ENCODE measurements around the gene DVL1.

DVL1 gene

DNA sequence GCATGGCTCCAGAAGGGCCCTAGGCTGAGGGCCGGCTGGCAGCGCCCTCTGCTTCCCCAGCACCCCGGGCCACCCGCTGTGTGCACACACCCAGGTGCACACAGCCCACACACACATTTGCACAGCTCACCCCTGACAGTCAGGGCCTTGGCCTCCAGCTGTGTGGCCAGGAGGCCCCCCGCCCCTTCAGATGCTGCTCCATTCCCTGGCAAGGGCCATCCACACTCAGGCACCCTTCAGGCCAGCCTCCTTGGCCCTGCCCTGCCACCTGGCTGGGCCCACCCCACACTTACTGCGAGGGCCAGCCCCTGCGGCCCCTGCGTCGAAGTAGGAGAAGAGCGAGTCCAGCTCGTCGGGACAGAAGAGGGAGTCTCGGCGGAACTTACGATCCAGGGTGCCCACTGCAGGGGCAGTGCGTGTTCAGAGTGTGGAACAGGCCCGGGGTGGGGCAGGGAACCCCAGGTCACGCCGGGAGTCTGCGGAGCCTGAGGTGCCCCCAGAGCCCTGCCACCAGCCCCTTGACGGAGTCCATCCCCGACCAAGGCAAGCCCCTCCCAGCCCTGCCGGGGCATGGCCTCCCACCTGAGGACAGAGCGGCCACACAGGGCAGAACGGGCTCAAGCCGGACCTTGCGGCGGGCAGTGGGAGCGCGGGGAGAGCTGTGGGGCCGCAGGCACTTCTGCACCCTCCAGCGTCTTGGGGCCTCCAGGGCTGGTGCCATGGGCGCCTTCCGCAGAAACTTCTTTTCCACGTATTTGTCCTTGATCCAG lies 53.9 kb downstream of the DVL1 start:
- DNase-seq, result no peak

- no peak for DNase-seq
Measured at GRCh38 chr1:1294250-1294890, 54.8 kb downstream of the DVL1 start.

GRCh38 chr1:1293263-1294249 lies 55.7 kb downstream of the DVL1 start:
- no peak for DNase-seq

- DNase-seq, result no peak
Measured at GRCh38 chr1:1292851-1293250, 56.4 kb downstream of the DVL1 start.

DNA sequence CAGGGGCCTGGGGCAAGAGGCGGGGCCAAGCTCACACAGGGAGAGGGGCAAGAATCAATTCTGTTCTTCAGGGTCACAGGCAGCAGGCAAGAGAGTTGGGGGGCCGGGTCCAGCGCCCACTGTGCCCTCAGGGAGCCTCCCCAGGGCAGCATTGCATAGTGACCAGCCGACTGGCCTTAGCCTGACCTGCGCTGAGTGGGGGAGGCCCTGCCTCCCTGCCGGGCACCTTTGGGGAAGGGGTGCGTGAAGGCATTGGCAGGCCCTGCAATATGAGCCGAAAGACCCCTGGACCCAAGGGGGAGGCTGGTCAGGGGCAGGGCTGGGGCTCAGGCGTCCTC lies 56.8 kb downstream of the DVL1 start:
- no peak for DNase-seq

GRCh38 chr1:1291548-1292441 lies 57.4 kb downstream of the DVL1 start:
- DNase-seq, result peak; percentile 16 to 26

- DNase-seq, result no peak
Measured at GRCh38 chr1:1291023-1291528, 58.1 kb downstream of the DVL1 start.

DNA sequence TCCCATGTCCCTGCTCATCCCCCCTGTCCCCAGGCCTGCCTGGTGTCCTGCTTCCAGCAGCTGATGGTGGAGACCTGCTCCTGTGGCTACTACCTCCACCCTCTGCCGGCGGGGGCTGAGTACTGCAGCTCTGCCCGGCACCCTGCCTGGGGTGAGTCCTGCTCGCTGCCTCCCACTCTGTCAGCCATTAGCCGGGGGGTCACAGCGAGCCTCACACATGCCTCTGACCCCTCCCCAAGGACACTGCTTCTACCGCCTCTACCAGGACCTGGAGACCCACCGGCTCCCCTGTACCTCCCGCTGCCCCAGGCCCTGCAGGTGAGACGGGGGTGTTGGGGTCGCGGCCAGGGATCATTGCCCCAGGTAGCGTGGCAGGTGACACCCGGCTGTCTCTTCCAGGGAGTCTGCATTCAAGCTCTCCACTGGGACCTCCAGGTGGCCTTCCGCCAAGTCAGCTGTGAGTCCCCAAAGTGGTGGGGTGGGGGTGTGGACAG lies 58.9 kb downstream of the DVL1 start:
- DNase-seq, result peak; percentile 50 to 54

DNA sequence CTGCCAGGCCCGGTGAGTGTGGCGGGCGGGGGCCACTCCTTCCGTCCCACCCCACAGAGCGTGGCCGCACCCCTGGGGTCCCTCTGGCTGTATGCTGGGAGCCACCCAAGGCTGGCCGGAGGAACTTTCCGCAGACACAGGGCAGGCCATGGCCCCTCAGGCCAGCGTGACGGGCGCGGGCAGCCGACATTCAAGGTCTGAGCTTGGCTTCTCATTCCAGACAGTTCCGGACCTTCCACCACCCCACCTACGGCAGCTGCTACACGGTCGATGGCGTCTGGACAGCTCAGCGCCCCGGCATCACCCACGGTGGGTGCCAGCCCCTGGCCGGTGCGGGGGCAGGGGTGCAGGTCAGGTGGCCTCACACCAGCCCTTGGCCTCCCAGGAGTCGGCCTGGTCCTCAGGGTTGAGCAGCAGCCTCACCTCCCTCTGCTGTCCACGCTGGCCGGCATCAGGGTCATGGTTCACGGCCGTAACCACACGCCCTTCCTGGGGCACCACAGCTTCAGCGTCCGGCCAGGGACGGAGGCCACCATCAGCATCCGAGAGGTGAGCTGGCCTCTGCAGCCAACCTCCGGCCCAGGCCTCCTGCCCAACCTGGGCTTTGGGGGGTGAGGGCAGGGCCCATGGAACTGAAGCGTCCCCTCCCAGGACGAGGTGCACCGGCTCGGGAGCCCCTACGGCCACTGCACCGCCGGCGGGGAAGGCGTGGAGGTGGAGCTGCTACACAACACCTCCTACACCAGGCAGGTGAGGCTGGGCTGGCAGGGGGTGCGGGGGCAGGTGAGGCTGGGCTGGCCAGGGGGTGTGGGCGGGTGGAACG lies 61.7 kb downstream of the DVL1 start:
- DNase-seq, result no peak

DNA sequence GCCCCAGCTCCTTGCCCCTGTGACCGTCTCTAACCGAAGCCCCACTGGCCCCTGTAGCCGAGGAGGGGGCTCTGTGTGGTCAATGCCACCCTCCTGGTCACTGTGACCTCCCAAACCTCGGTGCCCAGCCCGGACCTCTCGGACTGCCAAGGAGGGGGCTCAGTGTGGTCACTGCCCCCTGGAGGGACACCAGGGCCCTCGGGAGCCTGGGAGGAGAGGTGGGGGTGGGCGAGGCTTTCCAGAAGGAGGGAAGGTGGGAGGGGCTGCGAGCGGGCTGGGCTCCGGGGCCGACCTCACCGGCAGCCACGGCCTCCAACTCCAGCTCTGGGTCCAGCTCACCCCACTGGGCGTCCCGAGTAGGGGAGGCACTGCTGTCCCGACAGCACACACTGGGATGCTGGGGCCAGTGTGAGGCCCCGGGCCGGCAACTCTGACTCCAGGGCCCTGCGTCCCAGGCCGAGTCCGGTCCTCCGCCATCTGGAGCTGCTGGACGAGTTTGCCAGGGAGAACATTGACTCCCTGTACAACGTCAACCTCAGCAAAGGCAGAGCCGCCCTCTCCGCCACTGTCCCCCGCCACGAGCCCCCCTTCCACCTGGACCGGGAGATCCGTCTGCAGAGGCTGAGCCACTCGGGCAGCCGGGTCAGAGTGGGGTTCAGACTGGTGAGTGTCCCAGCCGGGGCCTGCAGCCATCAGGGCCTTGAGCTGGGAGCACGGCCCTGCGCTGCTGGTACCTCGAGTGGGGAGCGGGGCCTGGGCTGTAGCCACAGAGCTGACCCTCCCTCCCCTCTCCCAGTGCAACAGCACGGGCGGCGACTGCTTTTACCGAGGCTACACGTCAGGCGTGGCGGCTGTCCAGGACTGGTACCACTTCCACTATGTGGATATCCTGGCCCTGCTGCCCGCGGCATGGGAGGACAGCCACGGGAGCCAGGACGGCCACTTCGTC lies 62.6 kb downstream of the DVL1 start:
- no peak for DNase-seq

DNA sequence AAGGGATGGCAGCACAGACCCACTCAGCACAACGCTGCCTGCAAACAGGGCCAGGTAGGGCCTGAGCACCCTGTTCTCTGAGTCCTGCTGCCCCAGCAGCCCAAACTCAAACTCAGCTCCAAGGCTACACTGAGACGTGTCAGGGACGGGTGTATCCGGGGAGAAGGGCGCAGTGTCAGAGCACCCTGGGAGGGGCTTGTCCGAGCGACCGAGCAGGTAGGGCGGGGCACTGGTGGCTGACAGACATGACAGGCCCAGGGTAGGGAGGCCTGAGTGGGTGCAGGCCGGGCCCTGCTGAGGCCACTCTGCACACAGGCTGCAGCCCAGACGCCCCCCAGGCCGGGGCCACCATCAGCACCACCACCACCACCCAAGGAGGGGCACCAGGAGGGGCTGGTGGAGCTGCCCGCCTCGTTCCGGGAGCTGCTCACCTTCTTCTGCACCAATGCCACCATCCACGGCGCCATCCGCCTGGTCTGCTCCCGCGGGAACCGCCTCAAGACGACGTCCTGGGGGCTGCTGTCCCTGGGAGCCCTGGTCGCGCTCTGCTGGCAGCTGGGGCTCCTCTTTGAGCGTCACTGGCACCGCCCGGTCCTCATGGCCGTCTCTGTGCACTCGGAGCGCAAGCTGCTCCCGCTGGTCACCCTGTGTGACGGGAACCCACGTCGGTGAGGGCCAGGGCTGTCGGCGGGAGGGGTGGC lies 63.5 kb downstream of the DVL1 start:
- DNase-seq, result no peak

Measured in AML-193 (cell line).